ENCODE data around the gene AMBRA1.

AMBRA1 gene

DNA sequence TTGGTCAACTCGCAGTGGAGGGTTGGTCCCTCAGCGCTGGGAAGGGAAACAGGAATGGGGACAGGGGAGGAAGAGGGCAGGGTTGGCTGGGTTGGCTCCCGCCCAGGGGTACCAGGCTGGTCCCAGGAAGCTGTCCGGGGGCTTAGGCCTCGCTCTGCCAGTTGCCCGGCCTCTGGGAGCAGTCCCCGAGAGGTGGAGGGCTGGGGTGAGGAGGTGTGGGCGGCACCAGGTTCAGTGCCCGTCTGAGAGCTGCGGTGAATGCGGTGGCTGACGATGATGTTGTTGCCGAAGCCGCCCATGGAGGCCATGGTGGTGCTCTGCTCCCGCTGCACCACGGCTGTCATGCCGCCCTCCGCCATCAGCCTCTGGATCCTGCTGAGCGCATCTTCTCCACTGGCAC, 196.3 kb downstream of the AMBRA1 start:
- DNase-seq (ENCODE audit: low read depth) = no peak
- TF ChIP-seq, protein P1, sequence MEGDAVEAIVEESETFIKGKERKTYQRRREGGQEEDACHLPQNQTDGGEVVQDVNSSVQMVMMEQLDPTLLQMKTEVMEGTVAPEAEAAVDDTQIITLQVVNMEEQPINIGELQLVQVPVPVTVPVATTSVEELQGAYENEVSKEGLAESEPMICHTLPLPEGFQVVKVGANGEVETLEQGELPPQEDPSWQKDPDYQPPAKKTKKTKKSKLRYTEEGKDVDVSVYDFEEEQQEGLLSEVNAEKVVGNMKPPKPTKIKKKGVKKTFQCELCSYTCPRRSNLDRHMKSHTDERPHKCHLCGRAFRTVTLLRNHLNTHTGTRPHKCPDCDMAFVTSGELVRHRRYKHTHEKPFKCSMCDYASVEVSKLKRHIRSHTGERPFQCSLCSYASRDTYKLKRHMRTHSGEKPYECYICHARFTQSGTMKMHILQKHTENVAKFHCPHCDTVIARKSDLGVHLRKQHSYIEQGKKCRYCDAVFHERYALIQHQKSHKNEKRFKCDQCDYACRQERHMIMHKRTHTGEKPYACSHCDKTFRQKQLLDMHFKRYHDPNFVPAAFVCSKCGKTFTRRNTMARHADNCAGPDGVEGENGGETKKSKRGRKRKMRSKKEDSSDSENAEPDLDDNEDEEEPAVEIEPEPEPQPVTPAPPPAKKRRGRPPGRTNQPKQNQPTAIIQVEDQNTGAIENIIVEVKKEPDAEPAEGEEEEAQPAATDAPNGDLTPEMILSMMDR (IDR thresholded peaks at IDR 0.05; ENCODE audit: low read depth, low read length, missing control alignments) = no peak
- H3K4me3 ChIP-seq (ENCODE audit: low read depth, low read length) = no peak overlapping the region

DNA sequence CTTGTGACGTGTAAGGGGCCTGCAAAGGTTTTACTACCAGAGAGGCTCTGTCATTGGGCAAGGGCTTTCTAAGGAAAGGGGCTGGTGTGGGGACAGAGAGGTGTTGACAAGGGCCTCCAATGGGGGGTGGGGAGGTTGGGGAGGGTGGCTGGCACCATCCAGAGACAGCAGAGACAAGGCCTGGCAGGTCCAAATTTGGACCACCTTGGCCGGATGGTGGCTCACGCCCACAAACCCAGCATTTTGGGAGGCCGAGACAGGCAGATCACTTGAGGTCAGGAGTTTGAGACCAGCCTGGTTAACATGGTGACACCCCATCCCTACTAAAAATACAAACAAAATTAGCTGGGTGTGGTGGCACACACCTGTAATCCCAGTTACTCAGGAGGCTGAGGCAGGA, 200.1 kb downstream of the AMBRA1 start:
- DNase-seq (ENCODE audit: low read depth) = no peak
- no peak overlapping the region for H3K4me3 ChIP-seq (ENCODE audit: low read depth, low read length)
- TF ChIP-seq, protein P1 (IDR thresholded peaks at IDR 0.05; ENCODE audit: low read depth, low read length, missing control alignments) = no peak

DNA sequence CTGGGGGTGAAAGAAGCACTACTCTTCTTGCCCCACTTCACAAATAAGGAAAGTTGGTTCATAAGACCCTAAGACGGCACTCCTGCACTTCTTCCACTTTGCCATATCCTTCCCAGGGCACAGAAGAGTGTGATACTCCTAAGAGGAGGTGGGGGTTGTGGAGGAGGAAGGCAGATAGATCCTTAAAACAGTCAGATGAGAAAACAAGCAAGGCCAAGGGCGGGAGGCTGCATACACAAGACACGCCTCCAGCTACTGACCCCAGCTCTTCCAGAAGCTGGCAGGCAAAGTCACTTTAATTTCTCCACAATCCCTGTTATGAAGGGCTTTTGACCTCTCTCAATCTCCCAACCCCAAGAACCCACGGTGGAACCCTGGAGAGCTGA, 200.6 kb downstream of the AMBRA1 start:
- no peak overlapping the region for H3K4me3 ChIP-seq (ENCODE audit: low read depth, low read length)
- DNase-seq (ENCODE audit: low read depth) = no peak
- TF ChIP-seq, protein P1 (IDR thresholded peaks at IDR 0.05; ENCODE audit: low read depth, low read length, missing control alignments) = no peak

DNA sequence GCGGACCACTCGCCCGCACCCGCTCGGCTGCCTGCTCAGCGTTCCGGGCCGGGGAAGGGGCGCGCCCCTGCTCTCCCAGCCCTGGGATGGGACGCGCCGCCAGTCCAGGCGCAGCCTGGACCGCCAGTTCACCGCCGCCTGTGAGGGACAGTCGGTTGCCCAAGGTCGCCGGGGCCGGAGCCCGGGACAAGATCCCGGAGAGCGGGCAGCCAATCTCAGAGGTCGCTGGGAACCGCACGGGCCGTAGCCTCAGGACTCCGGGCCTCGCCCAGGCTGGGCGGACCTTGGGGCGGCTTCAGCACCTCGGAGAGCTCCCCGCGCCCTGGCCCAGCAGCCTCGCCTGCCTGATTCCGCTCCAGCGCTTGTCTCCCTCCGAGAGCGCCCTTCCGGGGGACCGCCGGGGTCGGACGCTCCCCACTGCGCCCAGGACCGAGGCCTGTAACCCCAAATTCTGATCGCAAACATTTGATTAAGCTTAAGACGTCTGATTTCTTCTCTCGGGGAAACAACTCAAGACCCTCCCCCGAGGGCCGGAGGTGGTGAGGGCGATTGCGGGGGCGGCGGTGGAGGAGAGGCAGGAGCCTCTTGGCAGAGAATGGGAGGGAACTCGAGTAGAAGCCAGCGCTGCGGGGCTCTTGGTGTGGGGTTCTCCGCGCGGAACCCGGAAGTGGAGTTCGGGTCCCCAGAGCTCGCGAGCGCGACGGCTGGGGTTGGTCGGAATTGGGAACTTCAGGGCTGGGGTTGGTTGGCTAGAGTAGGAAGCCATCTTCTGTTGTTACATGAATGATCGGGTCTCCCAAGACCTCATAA, 201.2 kb downstream of the AMBRA1 start:
- no peak for DNase-seq (ENCODE audit: low read depth)
- H3K4me3 ChIP-seq (ENCODE audit: low read depth, low read length) = no peak overlapping the region
- TF ChIP-seq, protein P1 (IDR thresholded peaks at IDR 0.05; ENCODE audit: low read depth, low read length, missing control alignments) = no peak

DNA sequence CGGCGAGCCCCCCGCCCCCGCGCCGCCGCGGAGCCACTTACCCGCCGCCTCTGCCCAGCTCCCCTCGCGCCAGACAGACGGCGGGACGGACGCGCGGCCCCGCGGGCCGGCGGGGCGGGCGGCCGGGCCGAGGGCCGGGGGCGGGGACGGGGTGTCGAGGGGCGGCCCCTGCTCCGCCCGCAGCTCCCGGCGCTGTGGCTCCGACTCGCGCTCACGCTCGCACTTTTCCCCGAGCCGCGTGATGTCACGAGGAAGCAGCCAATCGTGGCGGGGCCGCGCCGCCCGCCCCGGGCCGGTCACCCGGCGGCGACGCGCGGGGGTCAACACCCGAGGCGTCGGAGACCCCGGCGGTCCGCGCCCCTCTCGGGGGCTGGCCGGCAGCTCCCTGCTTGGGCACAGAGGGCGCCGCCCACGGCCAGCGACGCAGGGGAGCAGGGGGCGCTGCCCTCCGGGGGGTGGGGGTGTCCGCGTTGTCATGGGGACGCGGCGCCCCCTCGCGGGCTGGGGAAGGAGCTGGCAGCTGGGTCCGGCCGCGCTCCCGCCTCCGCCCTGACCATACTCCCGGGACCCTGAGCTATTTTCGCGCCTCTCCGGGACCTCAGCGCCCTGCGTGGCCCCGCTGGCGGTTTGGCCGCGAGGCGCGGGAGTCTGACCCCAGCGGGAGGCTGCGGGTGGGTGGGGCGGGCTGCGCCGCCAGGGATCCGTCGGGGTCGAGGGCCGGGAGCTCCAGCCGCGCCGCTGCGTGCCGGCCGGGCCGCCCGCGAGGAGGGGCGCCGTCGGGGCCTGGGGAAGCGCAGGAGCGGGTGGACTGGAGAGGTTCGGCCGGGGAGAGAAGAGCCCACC, 202.0 kb downstream of the AMBRA1 start, which contains the start of gene CHRM4:
Gene CHRM4 (minus strand): TSS at position 199 of the 843 bp plus-strand sequence. CDS start 5,219 bp downstream, outside the sequence.
- DNase-seq (ENCODE audit: low read depth) = no peak
- H3K4me3 ChIP-seq (ENCODE audit: low read depth, low read length) = no peak within 1 kb of the TSS; the same call in 1 of the 2 replicates
- TF ChIP-seq, protein P1 (IDR thresholded peaks at IDR 0.05; ENCODE audit: low read depth, low read length, missing control alignments) = peak; percentile 30

DNA sequence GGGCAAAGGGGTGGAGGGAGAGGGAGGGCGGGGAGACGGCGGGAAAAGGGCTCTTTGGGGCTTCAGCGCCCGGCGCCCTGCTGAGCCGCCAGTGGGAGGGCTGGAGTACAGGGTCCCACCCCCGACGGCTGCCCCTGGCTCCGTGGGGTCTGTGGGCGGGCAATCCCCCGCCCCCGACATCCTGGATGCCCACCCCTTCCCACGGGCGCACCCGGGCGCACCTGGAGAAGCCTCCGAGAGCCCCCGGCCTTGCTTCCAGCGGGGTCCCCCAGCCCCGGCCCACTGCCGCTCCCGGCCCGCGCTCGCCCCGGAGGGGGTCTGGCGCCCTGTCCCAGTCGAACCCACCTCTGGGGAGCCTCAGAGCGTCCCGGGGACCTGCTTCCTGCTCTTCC, 202.6 kb downstream of the AMBRA1 start:
- TF ChIP-seq, protein P1 (IDR thresholded peaks at IDR 0.05; ENCODE audit: low read depth, low read length, missing control alignments) = no peak
- no peak for DNase-seq (ENCODE audit: low read depth)
- H3K4me3 ChIP-seq (ENCODE audit: low read depth, low read length) = no peak overlapping the region

Data from GM12864 (cell line).